Kidney epithelial cell (primary cell): Measurements from ENCODE around the gene ST13. TPM values are rescaled to one million over a fixed set of nuclear protein-coding genes. Genes with fewer than 3 reads are reported as not detected.
"Not testable (repeated sequence)": the region's sequence is repeated elsewhere in the genome, so short reads cannot be mapped to it uniquely, and the experiment has no call there.

Source experiments
- DNase-seq: peaks from one replicate; pipeline ENCODE4 v3.0.0-alpha.2; 2010; ENCODE audit warnings: low read depth
- H3K27me3 ChIP-seq: 2 replicates; pipeline ENCODE4 v1.6.0; 2011; ENCODE audit warnings: low read length; ENCODE audit not compliant: control insufficient read depth, insufficient read depth
- H3K36me3 ChIP-seq: 2 replicates; pipeline ENCODE4 v1.5.1; 2011; ENCODE audit warnings: low read length; ENCODE audit not compliant: control insufficient read depth, insufficient read depth
- H3K4me3 ChIP-seq: 2 replicates; pipeline ENCODE4 v1.5.1; 2011; ENCODE audit warnings: low read depth, mild to moderate bottlenecking, control low read depth, low read length
- CTCF ChIP-seq: IDR thresholded peaks from 2 replicates; pipeline ENCODE4 v1.5.1; 2011; ENCODE audit warnings: mild to moderate bottlenecking, moderate library complexity, low read length, control low read depth, inconsistent platforms; ENCODE audit not compliant: insufficient read depth, poor library complexity, severe bottlenecking
- total RNA-seq: library from RNA; depleted of rRNA; stranded (reverse); fragments of >200 nt; gene quantifications from 2 replicates; pipeline ENCODE4 v1.2.3, GENCODE V29; 2015

The ST13 gene
- total RNA-seq, 1 donor from 2014 or later: 160 TPM

DNA sequence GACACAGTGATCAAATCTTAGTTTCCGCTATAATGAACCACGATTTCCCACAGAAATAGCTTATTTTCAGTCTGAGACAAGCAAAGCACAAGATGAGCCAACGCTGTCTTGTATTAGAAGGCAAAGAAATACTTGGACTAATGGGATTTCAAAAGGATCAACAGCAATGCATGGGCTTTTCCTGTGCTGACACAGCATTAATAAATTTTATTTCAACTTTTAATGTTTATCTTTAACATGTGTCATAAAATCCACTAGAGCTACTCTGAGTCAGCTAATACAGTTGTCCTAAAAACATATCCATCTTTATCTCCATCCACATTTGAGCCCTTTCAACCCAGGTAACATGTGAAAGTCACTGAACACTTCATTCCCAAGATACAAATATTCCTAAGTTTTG lies 21.8 kb downstream of the ST13 start:
- Histone ChIP-seq H3K4me3 (no peak overlapping the region), H3K27me3 (no peaks in the 10 kb centered on the region), H3K36me3 (no peaks in the 10 kb centered on the region)
- no peak for DNase-seq
- no peak for TF ChIP-seq CTCF

GRCh38 chr22:40829131-40829530 lies 27.3 kb downstream of the ST13 start:
- H3K36me3 ChIP-seq: no peaks in the 10 kb centered on the region
- no peak for DNase-seq

GRCh38 chr22:40826984-40827741 lies 29.3 kb downstream of the ST13 start:
- no peaks in the 10 kb centered on the region for H3K36me3 ChIP-seq
- no peak for TF ChIP-seq CTCF
- no peak for DNase-seq
- no peaks in the 10 kb centered on the region for H3K27me3 ChIP-seq
- H3K4me3 ChIP-seq: no peak overlapping the region

More at GRCh38 chr22:40829131-40829530, 27.3 kb downstream of the ST13 start:
- Histone ChIP-seq H3K4me3 (no peak overlapping the region), H3K27me3 (no peaks in the 10 kb centered on the region)
- TF ChIP-seq CTCF: no peak

- not testable (repeated sequence) for DNase-seq, H3K4me3 ChIP-seq, H3K27me3 ChIP-seq, H3K36me3 ChIP-seq
These were observed 30.1 kb downstream of the ST13 start for GRCh38 chr22:40826292-40826691.

- no peaks in the 10 kb centered on the region for H3K27me3 ChIP-seq
- no peak overlapping the region for H3K4me3 ChIP-seq
- no peak for DNase-seq
- TF ChIP-seq CTCF: no peak
- H3K36me3 ChIP-seq: no peaks in the 10 kb centered on the region
These were observed 33.0 kb downstream of the ST13 start for GRCh38 chr22:40823426-40823825.

- Histone ChIP-seq H3K27me3 (no peaks in the 10 kb centered on the region), H3K4me3 (peak overlapping the region; percentile 93), H3K36me3 (no peaks in the 10 kb centered on the region)
- no peak for DNase-seq
- no peak for TF ChIP-seq CTCF
These were observed 36.8 kb downstream of the ST13 start for GRCh38 chr22:40819599-40820140.
